ENCODE data around the gene RNF2. TPM values are rescaled to one million over a fixed set of nuclear protein-coding genes. Genes with fewer than 3 reads are reported as not detected.

Gene RNF2
- polyA plus RNA-seq, 5 donors = 31.5 to 49.7 (median 44.3) TPM

- DNase-seq = no peak
Observed at GRCh38 chr1:185087101-185087500, 41.7 kb downstream of the RNF2 start.

GRCh38 chr1:185087746-185088145 lies 42.4 kb downstream of the RNF2 start:
- DNase-seq = no peak

GRCh38 chr1:185091480-185091879 lies 46.1 kb downstream of the RNF2 start:
- DNase-seq = no peak

- no peak for DNase-seq
Observed at GRCh38 chr1:185094761-185095160, 49.4 kb downstream of the RNF2 start.

- no peak for DNase-seq
Observed at GRCh38 chr1:185096531-185096930, 51.2 kb downstream of the RNF2 start.

- DNase-seq = no peak
Observed at GRCh38 chr1:185104083-185104482, 58.7 kb downstream of the RNF2 start.

- peak in 1 of 2 donors; percentile 10 for DNase-seq
Observed at GRCh38 chr1:185105121-185105520, 59.8 kb downstream of the RNF2 start.

GRCh38 chr1:185108321-185108720 lies 63.0 kb downstream of the RNF2 start:
- no peak for DNase-seq

- no peak for DNase-seq
Observed at GRCh38 chr1:185110145-185110544, 64.8 kb downstream of the RNF2 start.

GRCh38 chr1:185111873-185112272 lies 66.5 kb downstream of the RNF2 start:
- no peak for DNase-seq

- DNase-seq = no peak
Observed at GRCh38 chr1:185112356-185112755, 67.0 kb downstream of the RNF2 start.

GRCh38 chr1:185129708-185130107 lies 84.3 kb downstream of the RNF2 start:
- DNase-seq = no peak

GRCh38 chr1:185132534-185132933 lies 87.2 kb downstream of the RNF2 start:
- no peak for DNase-seq

- DNase-seq = no peak
Observed at GRCh38 chr1:185137896-185138545, 92.7 kb downstream of the RNF2 start.

GRCh38 chr1:185139246-185139645 lies 93.9 kb downstream of the RNF2 start:
- no peak for DNase-seq

- no peak for DNase-seq
Observed at GRCh38 chr1:185144233-185144632, 98.9 kb downstream of the RNF2 start.

GRCh38 chr1:185151215-185151614 lies 105.9 kb downstream of the RNF2 start:
- no peak for DNase-seq

Other genes with a start within 250 kb of the RNF2 start
- gene NIBAN1, start 71.0 kb upstream of the RNF2 start, polyA plus RNA-seq (ENCODE audit: insufficient read depth in 1 of 5, insufficient read length in 5 of 5, low replicate concordance in 1 of 5) = 10 to 100 TPM; 14.4 to 17.2 (median 14.9) TPM
- 10 to 100 TPM; 15.1 to 25.7 (median 22.9) TPM for gene TRMT1L, start 111.4 kb downstream of the RNF2 start, polyA plus RNA-seq (ENCODE audit: insufficient read depth in 1 of 5, insufficient read length in 5 of 5, low replicate concordance in 1 of 5)
- gene SWT1, start 111.6 kb downstream of the RNF2 start, polyA plus RNA-seq (ENCODE audit: insufficient read depth in 1 of 5, insufficient read length in 5 of 5, low replicate concordance in 1 of 5) = 10 to 100 TPM in 2 of 5 donors, 1 to 10 TPM in 3; 6.6 to 12.5 (median 9.5) TPM

Data from right lung (tissue), 5 donors.